H1 (cell line): ENCODE results near the gene CPLANE1. TPM values are rescaled to one million over a fixed set of nuclear protein-coding genes. Genes with fewer than 3 reads are reported as not detected.

Source experiments
- CHD7 ChIP-seq: fragments of 300-600 bp; sonication (generic); IDR thresholded peaks from 2 replicates; pipeline ENCODE4 v1.7.1; 2012; ENCODE audit warnings: low read length, moderate library complexity, mild to moderate bottlenecking, inconsistent platforms; ENCODE audit not compliant: insufficient replicate concordance
- POLR2A ChIP-seq, 2 experiments: IDR thresholded peaks; 1 replicate in 1 of 2; 2 replicates in 1 of 2; pipeline ENCODE4 v1.6.1; 2011; ENCODE audit warnings: low read depth in 2 of 2, low read length in 2 of 2, mild to moderate bottlenecking in 2 of 2; ENCODE audit errors: control extremely low read depth in 1 of 2
- SP4 ChIP-seq: IDR thresholded peaks from 2 replicates; pipeline ENCODE4 v1.6.1; 2012; ENCODE audit warnings: low read length, inconsistent platforms
- polyA plus RNA-seq, 7 experiments: library from polyadenylated mRNA; depleted of rRNA in 3 of 7; stranded (reverse) in 5 of 7; unstranded in 2 of 7; fragments of >200 nt in 5 of 7; fragments of 200-250 nt in 2 of 7; gene quantifications; 1 replicate in 5 of 7; 2 replicates in 1 of 7; 4 replicates in 1 of 7; pipeline versions ENCODE4 v1.2.1 to v1.2.3, GENCODE V29; 2011 to 2013; ENCODE audit warnings: missing spikeins in 2 of 7, mixed read lengths in 2 of 7
- total RNA-seq: library from RNA; stranded (reverse); fragmentation: NEBNext Ultra II Directional; extraction: Animal tissue kit (Norgen Biotek cat#: 25700); gene quantifications from 2 replicates; pipeline ENCODE4 v1.2.1, GENCODE V29; 2021

CPLANE1 gene
- total and polyA plus RNA-seq, 2 of the 8 experiments (the other 6 are each of a cell fraction or from before 2014, with no cell fraction given), result 2.2 to 8.8 TPM

- TF ChIP-seq CHD7, result no peak
- no peak for TF ChIP-seq SP4
- no peak for TF ChIP-seq POLR2A (IDR thresholded peaks at IDR 0.05; ENCODE audit: control extremely low read depth in 1 of 2, low read depth in 2 of 2, low read length in 2 of 2)
Measured at GRCh38 chr5:37110135-37110534, 139.0 kb downstream of the CPLANE1 start (continued).
